RWPE2 (cell line): ENCODE data around the gene AFAP1.

Source experiments
- ATAC-seq: fragments of 200-7000 bp; cut with Tn5 transposase; 3 replicates; pipeline ENCODE4 v1.9.1; 2021; ENCODE audit warnings: low read depth
- DNase-seq: peaks from one replicate; pipeline ENCODE4 v3.0.0-alpha.2; 2020; ENCODE audit warnings: low spot score
- H3K27ac ChIP-seq: fragments of 450-650 bp; 2 replicates; pipeline ENCODE4 v1.5.1; 2017; ENCODE audit warnings: mild to moderate bottlenecking; ENCODE audit not compliant: poor library complexity, severe bottlenecking
- H3K27me3 ChIP-seq: fragments of 250-450 bp; sonication (Bioruptor Pico); 2 replicates; pipeline ENCODE4 v1.5.1; 2021; ENCODE audit warnings: mild to moderate bottlenecking, moderate library complexity; ENCODE audit not compliant: insufficient read depth, poor library complexity, severe bottlenecking
- H3K36me3 ChIP-seq: fragments of 250-450 bp; sonication (Bioruptor Pico); 2 replicates; pipeline ENCODE4 v1.5.1; 2020; ENCODE audit warnings: low read depth, mild to moderate bottlenecking, moderate library complexity
- H3K4me1 ChIP-seq: fragments of 250-450 bp; sonication (Bioruptor Pico); 2 replicates; pipeline ENCODE4 v1.5.1; 2021; ENCODE audit warnings: mild to moderate bottlenecking, moderate library complexity; ENCODE audit not compliant: insufficient read depth, poor library complexity, severe bottlenecking
- H3K4me3 ChIP-seq: fragments of 250-450 bp; sonication (Bioruptor Pico); 2 replicates; pipeline ENCODE4 v1.5.1; 2021; ENCODE audit warnings: mild to moderate bottlenecking, moderate library complexity; ENCODE audit not compliant: severe bottlenecking
- H3K9me3 ChIP-seq: fragments of 250-450 bp; sonication (Bioruptor Pico); 2 replicates; pipeline ENCODE4 v1.5.1; 2021; ENCODE audit warnings: mild to moderate bottlenecking, moderate library complexity; ENCODE audit not compliant: severe bottlenecking
- CTCF ChIP-seq: fragments of 450-650 bp; IDR thresholded peaks from one replicate; pipeline ENCODE4 v1.5.1; 2017; ENCODE audit warnings: mild to moderate bottlenecking, moderate library complexity; ENCODE audit not compliant: poor library complexity, severe bottlenecking

Gene AFAP1

GRCh38 chr4:7850489-7850888 lies 89.2 kb downstream of the AFAP1 start:
- H3K4me1 ChIP-seq: peaks cover 11% of the 10 kb centered on the region
- no peak overlapping the region for H3K4me3 ChIP-seq
- peaks cover 54% of the 10 kb centered on the region for H3K36me3 ChIP-seq
- H3K27me3 ChIP-seq: no peaks in the 10 kb centered on the region
- no peak overlapping the region for H3K27ac ChIP-seq
- ATAC-seq (no peak), DNase-seq (no peak)
- no peaks in the 10 kb centered on the region for H3K9me3 ChIP-seq
- TF ChIP-seq CTCF: no peak

- TF ChIP-seq CTCF: no peak
- ATAC-seq (no peak), DNase-seq (no peak)
- H3K4me1 ChIP-seq: peaks cover 38% of the 10 kb centered on the region
- H3K27ac ChIP-seq: peak overlapping the region; percentile 100
- no peaks in the 10 kb centered on the region for H3K9me3 ChIP-seq
- no peak overlapping the region for H3K4me3 ChIP-seq
- H3K36me3 ChIP-seq: peaks cover 38% of the 10 kb centered on the region
- H3K27me3 ChIP-seq: no peaks in the 10 kb centered on the region
These were observed 92.5 kb downstream of the AFAP1 start for GRCh38 chr4:7847206-7847605.

DNA sequence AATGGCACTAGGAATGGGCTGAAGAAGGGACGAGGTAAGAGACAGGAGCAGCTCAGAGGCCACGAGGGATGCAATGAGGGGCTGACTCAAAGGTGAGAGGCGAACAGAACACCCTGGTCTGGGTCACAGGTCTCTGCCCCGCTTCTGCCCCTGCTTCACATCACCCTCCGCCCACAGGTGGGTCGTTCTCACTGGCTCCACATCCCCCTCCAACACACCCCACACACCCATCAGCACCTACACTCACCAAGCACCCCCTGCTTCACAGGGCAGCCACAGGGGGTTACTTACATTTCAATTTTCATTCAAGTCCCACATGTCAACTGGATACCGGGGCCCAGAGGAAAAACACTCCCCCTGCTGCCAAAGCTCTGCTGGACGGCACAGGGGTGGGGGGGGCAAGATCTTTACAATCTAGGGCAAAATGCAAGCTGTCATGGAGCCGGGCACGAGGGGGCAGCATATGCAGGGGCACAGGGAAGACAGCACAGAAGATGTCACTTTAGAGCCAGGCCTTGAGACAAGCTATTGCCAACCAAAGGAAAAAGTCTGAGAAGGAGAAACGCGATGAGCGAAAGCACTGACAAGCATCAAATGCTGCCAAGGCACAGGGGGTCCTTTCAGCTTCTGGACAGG lies 94.0 kb downstream of the AFAP1 start:
- H3K9me3 ChIP-seq: no peaks in the 10 kb centered on the region
- DNase-seq (no peak), ATAC-seq (no peak)
- peak overlapping the region; percentile 100 for H3K27ac ChIP-seq
- no peaks in the 10 kb centered on the region for H3K27me3 ChIP-seq
- H3K36me3 ChIP-seq: peaks cover 42% of the 10 kb centered on the region
- no peak for TF ChIP-seq CTCF
- peaks cover 51% of the 10 kb centered on the region for H3K4me1 ChIP-seq
- no peak overlapping the region for H3K4me3 ChIP-seq

- peak; percentile 73 for ATAC-seq
- no peaks in the 10 kb centered on the region for H3K9me3 ChIP-seq
- H3K27ac ChIP-seq: peak overlapping the region; percentile 100
- peak; percentile 22 for TF ChIP-seq CTCF
- no peak overlapping the region for H3K4me3 ChIP-seq
- H3K4me1 ChIP-seq: peaks cover 53% of the 10 kb centered on the region
- no peaks in the 10 kb centered on the region for H3K27me3 ChIP-seq
- peaks cover 51% of the 10 kb centered on the region for H3K36me3 ChIP-seq
- no peak for DNase-seq
These were observed 95.1 kb downstream of the AFAP1 start for GRCh38 chr4:7844594-7844991.

DNA sequence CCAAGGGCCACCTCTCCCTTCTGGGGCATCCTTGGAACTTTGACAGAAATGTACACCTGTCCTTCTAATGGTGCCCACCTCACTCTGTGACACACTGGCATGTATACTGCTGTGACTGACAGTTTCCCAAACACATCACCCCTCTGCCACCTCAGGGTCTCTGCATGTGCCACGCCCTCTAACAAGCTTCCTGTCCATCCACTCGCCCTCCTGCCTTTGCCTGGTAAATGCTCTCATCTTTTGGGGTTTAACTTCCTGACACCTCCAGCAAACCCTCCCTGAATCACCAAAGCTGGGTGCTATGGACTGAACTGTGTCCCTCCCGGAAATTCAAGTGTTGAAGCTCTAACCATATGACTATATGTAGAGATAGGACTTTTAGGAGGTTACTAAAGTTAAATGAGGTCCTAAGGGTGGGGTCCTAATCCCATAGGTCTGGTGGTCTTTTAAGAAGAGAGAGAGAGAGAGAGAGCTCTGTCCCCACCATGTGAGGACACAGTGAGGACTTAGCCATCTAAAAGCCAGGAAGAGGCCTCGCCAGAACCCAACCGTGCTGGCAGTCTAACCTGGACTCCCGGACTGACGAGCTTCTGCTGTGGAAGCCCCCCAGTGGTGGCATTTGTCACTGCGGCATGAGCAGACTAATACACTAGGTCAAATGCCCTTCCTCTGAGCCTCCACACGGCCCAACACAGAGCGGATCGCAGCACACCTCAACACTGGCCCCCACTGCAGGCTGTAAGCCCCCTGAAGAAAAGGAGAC lies 95.6 kb downstream of the AFAP1 start:
- TF ChIP-seq CTCF: peak; percentile 53
- Histone ChIP-seq H3K4me3 (no peak overlapping the region), H3K27ac (peak overlapping the region; percentile 100), H3K36me3 (peaks cover 51% of the 10 kb centered on the region), H3K27me3 (no peaks in the 10 kb centered on the region), H3K9me3 (no peaks in the 10 kb centered on the region), H3K4me1 (peaks cover 53% of the 10 kb centered on the region)
- no peak for DNase-seq
- ATAC-seq: peak; percentile 38
